Esophagus muscularis mucosa (tissue), 4 donors: ENCODE results near the gene TIPRL. TPM values are rescaled to one million over a fixed set of nuclear protein-coding genes. Genes with fewer than 3 reads are reported as not detected.

ENCODE experiments used
- DNase-seq: peaks from one replicate; pipeline ENCODE4 v3.0.0-alpha.2; 2017; ENCODE audit errors: extremely low spot score
- H3K27ac ChIP-seq, 4 donors: fragments of 200-600 bp; sonication (generic); replicated peaks in 1 of 4; 1 replicate in 3 of 4; 2 replicates in 1 of 4; pipeline ENCODE4 v1.5.1; 2016 to 2019; ENCODE audit warnings: mild to moderate bottlenecking in 1 of 4
- H3K27me3 ChIP-seq, 4 donors: fragments of 200-600 bp; sonication (generic); one replicate each; pipeline versions ENCODE4 v1.5.1 to v1.6.0; 2016 to 2019
- H3K36me3 ChIP-seq, 4 donors: fragments of 200-600 bp; sonication (generic); one replicate each; pipeline ENCODE4 v1.5.1; 2016 to 2019
- H3K4me1 ChIP-seq, 4 donors: fragments of 200-600 bp; sonication (generic); one replicate each; pipeline ENCODE4 v1.5.1; 2016 to 2019
- H3K4me3 ChIP-seq, 4 donors: fragments of 200-600 bp; sonication (generic); 1 replicate in 2 of 4; 2 replicates in 2 of 4; pipeline ENCODE4 v1.5.1; 2016 to 2019; ENCODE audit warnings: mild to moderate bottlenecking in 4 of 4, moderate library complexity in 1 of 4
- H3K9me3 ChIP-seq, 4 donors: fragments of 200-600 bp; sonication (generic); 1 replicate in 3 of 4; 2 replicates in 1 of 4; pipeline ENCODE4 v1.5.1; 2016 to 2019
- CTCF ChIP-seq, 3 experiments: fragments of 200-600 bp in 2 of 3; fragments of 450-650 bp in 1 of 3; sonication (generic) in 2 of 3; IDR thresholded peaks; one replicate each; pipeline ENCODE4 v1.5.1; 2017 to 2019; ENCODE audit warnings: antibody characterized with exemption in 3 of 3, mild to moderate bottlenecking in 2 of 3, moderate library complexity in 1 of 3
- EP300 ChIP-seq: sonication (generic); formaldehyde crosslinking; IDR thresholded peaks from one replicate; pipeline ENCODE4 v1.6.1; 2017; ENCODE audit warnings: antibody characterized with exemption
- POLR2A ChIP-seq: fragments of 450-650 bp; IDR thresholded peaks from one replicate; pipeline ENCODE4 v1.6.1; 2017; ENCODE audit warnings: antibody characterized with exemption, moderate library complexity, mild to moderate bottlenecking, low read depth
- POLR2AphosphoS5 ChIP-seq, 2 donors: sonication (generic); formaldehyde crosslinking; IDR thresholded peaks; one replicate each; pipeline ENCODE4 v1.6.1; 2017; ENCODE audit warnings: antibody characterized with exemption in 2 of 2
- WGBS: methylation state at CpG from one replicate; pipeline ENCODE4 v1.1.5; 2018; 5-methylcytosine and 5-hydroxymethylcytosine counted together
- intact Hi-C: fragments of 100-400 bp; cut with DNase I; formaldehyde crosslinking; loops from one replicate; pipeline ENCODE4 v1.15.1; 2023
- total RNA-seq, 4 donors: library from RNA; depleted of rRNA; stranded (reverse); fragments of >200 nt; gene quantifications; one replicate each; pipeline versions ENCODE4 v1.1.0 to v1.2.1, GENCODE V29; 2016

Gene TIPRL
- total RNA-seq, 4 donors from 2014 or later: 19.0 to 25.7 (median 23.5) TPM

DNA sequence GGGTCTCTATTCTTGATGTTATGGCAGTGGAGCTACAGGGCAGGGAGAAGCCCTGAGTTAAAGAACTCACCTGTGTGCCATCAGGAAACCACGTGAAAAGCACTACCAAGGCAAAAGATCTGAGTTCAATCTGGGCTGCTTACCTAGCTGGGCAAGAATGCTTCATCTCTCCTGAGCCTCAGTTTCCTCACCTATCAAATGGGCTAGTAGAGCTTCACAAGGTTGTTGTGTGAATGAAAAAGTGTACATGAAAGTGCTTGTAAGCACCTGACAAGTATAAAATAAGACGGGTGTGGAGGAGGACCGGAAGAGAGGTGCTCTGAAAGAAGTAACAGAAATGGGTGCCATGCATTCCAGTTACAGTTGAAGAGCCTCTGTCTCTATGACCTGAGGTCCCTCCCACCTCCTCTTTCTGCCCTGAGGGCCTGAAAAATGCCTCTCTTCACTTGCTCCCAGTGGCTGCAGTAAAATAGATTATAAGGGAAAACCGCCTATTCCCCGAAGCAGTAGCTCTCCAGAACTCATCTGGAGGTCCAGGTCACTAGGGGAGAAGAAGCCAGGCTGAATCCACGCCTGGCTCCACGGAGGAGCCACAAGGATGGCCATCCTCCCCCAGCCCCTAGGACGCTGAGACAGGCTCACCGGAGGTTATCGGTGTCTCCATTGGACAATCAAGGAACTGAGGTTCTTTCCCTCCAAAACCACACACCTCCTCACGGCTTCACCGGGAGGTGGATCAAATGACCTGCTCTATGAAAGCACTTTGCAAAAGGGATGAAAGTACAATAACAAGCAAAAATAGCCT, 43.4 kb upstream of the TIPRL start:
- TF ChIP-seq POLR2AphosphoS5 (IDR thresholded peaks at IDR 0.05) (no peak), POLR2A (no peak), EP300 (no peak)
- Histone ChIP-seq H3K27me3 (no peaks in the 10 kb centered on the region), H3K9me3 (no peaks in the 10 kb centered on the region), H3K4me1 (peaks cover 18 to 35% (median 23%) of the 10 kb centered on the region in 4 donors), H3K4me3 (peak overlapping the region; percentile 80 to 92 (median 84)), H3K36me3 (peaks cover 0 to 6% (median 0%) of the 10 kb centered on the region in 4 donors), H3K27ac (peak overlapping the region; percentile 1 to 90 (median 88))
- DNase-seq: peak; percentile 70
- intact Hi-C loops: no loop called here
- 36% methylated on average over 12 of the region's 12 CpGs for WGBS

GRCh38 chr1:168135921-168136708, 42.6 kb upstream of the TIPRL start:
- Histone ChIP-seq H3K4me3 (peak overlapping the region; percentile 80 to 92 (median 84)), H3K27ac (peak overlapping the region; percentile 85 to 90 (median 88)), H3K4me1 (peaks cover 18 to 35% (median 23%) of the 10 kb centered on the region in 4 donors), H3K9me3 (no peaks in the 10 kb centered on the region), H3K36me3 (no peaks in the 10 kb centered on the region), H3K27me3 (no peaks in the 10 kb centered on the region)
- no peak for DNase-seq
- TF ChIP-seq POLR2AphosphoS5 (IDR thresholded peaks at IDR 0.05) (no peak), EP300 (no peak), CTCF (IDR thresholded peaks at IDR 0.05) (no peak), POLR2A (no peak)
- intact Hi-C loops: no loop called here
- under 1% methylated on average over 19 of the region's 63 CpGs for WGBS

- H3K4me1 ChIP-seq: peaks cover 18 to 35% (median 23%) of the 10 kb centered on the region in 4 donors
- TF ChIP-seq POLR2A (no peak), POLR2AphosphoS5 (IDR thresholded peaks at IDR 0.05) (peak in 1 of 2 donors; percentile 8), EP300 (no peak), CTCF (IDR thresholded peaks at IDR 0.05) (peak in 2 of 3 experiments; percentile 8 to 11)
- no peaks in the 10 kb centered on the region for H3K36me3 ChIP-seq
- under 1% methylated on average over 26 of the region's 86 CpGs for WGBS
- peak within 1 kb of the TSS; percentile 85 to 90 (median 88) for H3K27ac ChIP-seq
- H3K4me3 ChIP-seq: peak within 1 kb of the TSS; percentile 80 to 92 (median 84)
- intact Hi-C loops: no loop called here
- H3K9me3 ChIP-seq: no peaks in the 10 kb centered on the region
- H3K27me3 ChIP-seq: no peaks in the 10 kb centered on the region
- no peak for DNase-seq
Observed at GRCh38 chr1:168136709-168137514, 41.9 kb upstream of the TIPRL start, which contains the start of gene GPR161. GPR161 (minus strand) TSS chr1:168136930; CDS start chr1:168104850, 32,080 bp downstream.

DNA sequence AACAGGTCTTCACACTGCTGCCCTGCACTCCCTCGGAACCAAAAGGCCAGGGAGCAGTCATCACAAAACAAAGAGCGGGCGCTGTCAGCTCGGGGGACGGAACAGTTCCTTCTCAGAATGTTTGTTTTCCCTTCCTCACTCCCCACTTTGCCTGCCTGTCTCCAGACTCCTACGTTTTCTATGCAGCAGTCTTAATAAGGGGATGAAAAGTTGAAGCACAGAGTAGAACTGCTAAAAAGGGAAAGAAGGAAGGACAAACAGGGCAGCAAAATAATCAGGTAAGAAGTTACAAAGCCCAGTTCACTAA, 41.3 kb upstream of the TIPRL start:
- Histone ChIP-seq H3K4me1 (peaks cover 18 to 35% (median 23%) of the 10 kb centered on the region in 4 donors), H3K9me3 (no peaks in the 10 kb centered on the region), H3K36me3 (no peaks in the 10 kb centered on the region), H3K27me3 (no peaks in the 10 kb centered on the region), H3K27ac (peak overlapping the region; percentile 85 to 90 (median 88)), H3K4me3 (peak overlapping the region; percentile 80 to 92 (median 84))
- intact Hi-C loops: no loop called here
- no peak for DNase-seq
- TF ChIP-seq POLR2AphosphoS5 (IDR thresholded peaks at IDR 0.05) (peak in 1 of 2 donors; percentile 44), EP300 (no peak)
- 2% methylated on average over 6 of the region's 6 CpGs for WGBS

DNA sequence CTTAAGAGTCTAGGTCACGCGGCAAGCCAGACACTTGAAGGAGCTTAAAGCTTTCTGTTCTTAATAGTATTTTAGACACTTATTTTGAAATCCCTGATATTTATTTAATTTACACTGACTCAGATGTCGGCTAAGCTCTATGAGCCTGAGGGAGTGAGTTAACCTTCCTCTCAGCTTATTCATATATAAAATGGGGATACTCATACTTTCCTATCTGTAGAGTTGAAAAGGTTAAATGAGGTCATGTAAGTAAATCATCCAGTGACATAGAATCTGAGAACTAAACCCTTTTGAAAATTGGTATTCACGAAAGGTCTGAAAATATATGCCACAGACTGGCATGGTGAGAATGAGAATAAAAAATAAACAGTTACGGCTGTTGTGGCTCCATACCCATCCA, 40.6 kb upstream of the TIPRL start:
- 59% methylated on average over 5 of the region's 5 CpGs for WGBS
- Histone ChIP-seq H3K27me3 (no peaks in the 10 kb centered on the region), H3K4me3 (no peak overlapping the region), H3K9me3 (no peaks in the 10 kb centered on the region), H3K4me1 (peaks cover 18 to 35% (median 23%) of the 10 kb centered on the region in 4 donors), H3K36me3 (no peaks in the 10 kb centered on the region), H3K27ac (peak overlapping the region; percentile 85 to 90 (median 88))
- TF ChIP-seq CTCF (IDR thresholded peaks at IDR 0.05) (no peak), EP300 (no peak), POLR2AphosphoS5 (IDR thresholded peaks at IDR 0.05) (no peak), POLR2A (no peak)
- intact Hi-C loops: no loop called here
- no peak for DNase-seq
